GM19455 (cell line): ENCODE data around the gene TMEM132C.

Experiments
- ATAC-seq: cut with Tn5 transposase; IDR thresholded peaks from one replicate; pipeline ENCODE4 v1.9.1; 2021; ENCODE audit not compliant: unreplicated experiment

The TMEM132C gene

GRCh38 chr12:128408669-128409068, 141.7 kb downstream of the TMEM132C start:
- no peak for ATAC-seq

GRCh38 chr12:128415036-128415560, 148.1 kb downstream of the TMEM132C start:
- no peak for ATAC-seq

GRCh38 chr12:128418944-128419343, 152.0 kb downstream of the TMEM132C start:
- ATAC-seq = no peak

- ATAC-seq = no peak
Measured at GRCh38 chr12:128420163-128420562, 153.2 kb downstream of the TMEM132C start.

GRCh38 chr12:128421375-128421774, 154.4 kb downstream of the TMEM132C start:
- ATAC-seq = no peak

GRCh38 chr12:128423205-128423604, 156.2 kb downstream of the TMEM132C start:
- no peak for ATAC-seq

GRCh38 chr12:128424931-128425431, 158.0 kb downstream of the TMEM132C start:
- ATAC-seq = no peak

- ATAC-seq = no peak
Measured at GRCh38 chr12:128425666-128426331, 158.8 kb downstream of the TMEM132C start.

- ATAC-seq = no peak
Measured at GRCh38 chr12:128426511-128426910, 159.5 kb downstream of the TMEM132C start.

GRCh38 chr12:128439796-128440195, 172.8 kb downstream of the TMEM132C start:
- ATAC-seq = no peak

GRCh38 chr12:128442096-128442495, 175.1 kb downstream of the TMEM132C start:
- ATAC-seq = no peak

- no peak for ATAC-seq
Measured at GRCh38 chr12:128444598-128444997, 177.6 kb downstream of the TMEM132C start.

GRCh38 chr12:128445415-128446127, 178.6 kb downstream of the TMEM132C start:
- ATAC-seq = no peak

GRCh38 chr12:128449146-128449894, 182.3 kb downstream of the TMEM132C start:
- no peak for ATAC-seq

- no peak for ATAC-seq
Measured at GRCh38 chr12:128450810-128451209, 183.8 kb downstream of the TMEM132C start.

GRCh38 chr12:128455851-128456250, 188.9 kb downstream of the TMEM132C start:
- no peak for ATAC-seq

GRCh38 chr12:128456922-128457321, 190.0 kb downstream of the TMEM132C start:
- no peak for ATAC-seq

GRCh38 chr12:128458301-128458974, 191.5 kb downstream of the TMEM132C start:
- ATAC-seq = no peak

GRCh38 chr12:128459067-128459466, 192.1 kb downstream of the TMEM132C start:
- ATAC-seq = no peak

- no peak for ATAC-seq
Measured at GRCh38 chr12:128463881-128464280, 196.9 kb downstream of the TMEM132C start.

- no peak for ATAC-seq
Measured at GRCh38 chr12:128467882-128468281, 200.9 kb downstream of the TMEM132C start.
